PC-9 (cell line): ENCODE measurements around the gene MID2.

Experiments
- EZH2 ChIP-seq: fragments of 200-600 bp; sonication (generic); IDR thresholded peaks from 2 replicates; pipeline ENCODE4 v1.8.0; 2017; ENCODE audit warnings: antibody characterized with exemption, low read depth
- TF ChIP-seq, protein P1 (sequence below): fragments of 200-600 bp; sonication (generic); conservative IDR thresholded peaks from 2 replicates; pipeline ENCODE4 v1.6.1; 2017; ENCODE audit warnings: mixed run types, antibody characterized with exemption, mild to moderate bottlenecking, moderate library complexity

DNA sequence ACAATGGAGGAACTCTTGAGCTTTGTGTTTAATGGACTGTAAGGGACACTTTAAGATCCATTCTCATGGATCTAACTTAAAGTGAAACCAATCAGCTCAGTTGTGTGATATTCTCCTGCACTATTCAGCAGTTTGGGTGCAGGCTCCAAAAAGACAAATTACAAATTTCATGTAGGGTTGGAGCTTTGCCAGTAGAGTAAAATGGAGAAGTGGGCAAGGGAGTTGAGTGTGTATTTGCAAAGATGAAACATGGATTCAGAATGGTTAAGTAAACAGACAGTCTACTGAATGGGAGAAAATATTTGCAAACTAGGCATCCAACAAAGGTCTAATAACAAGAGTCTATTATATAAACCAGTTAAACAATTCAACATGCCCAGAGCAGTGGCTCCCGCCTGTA is 21.2 kb upstream of the MID2 start:
- TF ChIP-seq, protein P1, sequence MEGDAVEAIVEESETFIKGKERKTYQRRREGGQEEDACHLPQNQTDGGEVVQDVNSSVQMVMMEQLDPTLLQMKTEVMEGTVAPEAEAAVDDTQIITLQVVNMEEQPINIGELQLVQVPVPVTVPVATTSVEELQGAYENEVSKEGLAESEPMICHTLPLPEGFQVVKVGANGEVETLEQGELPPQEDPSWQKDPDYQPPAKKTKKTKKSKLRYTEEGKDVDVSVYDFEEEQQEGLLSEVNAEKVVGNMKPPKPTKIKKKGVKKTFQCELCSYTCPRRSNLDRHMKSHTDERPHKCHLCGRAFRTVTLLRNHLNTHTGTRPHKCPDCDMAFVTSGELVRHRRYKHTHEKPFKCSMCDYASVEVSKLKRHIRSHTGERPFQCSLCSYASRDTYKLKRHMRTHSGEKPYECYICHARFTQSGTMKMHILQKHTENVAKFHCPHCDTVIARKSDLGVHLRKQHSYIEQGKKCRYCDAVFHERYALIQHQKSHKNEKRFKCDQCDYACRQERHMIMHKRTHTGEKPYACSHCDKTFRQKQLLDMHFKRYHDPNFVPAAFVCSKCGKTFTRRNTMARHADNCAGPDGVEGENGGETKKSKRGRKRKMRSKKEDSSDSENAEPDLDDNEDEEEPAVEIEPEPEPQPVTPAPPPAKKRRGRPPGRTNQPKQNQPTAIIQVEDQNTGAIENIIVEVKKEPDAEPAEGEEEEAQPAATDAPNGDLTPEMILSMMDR = no peak
- TF ChIP-seq EZH2 = no peak
